GM21786 (cell line): ENCODE data around the gene KRTAP12-3.
"Not testable (repeated sequence)": the region's sequence is repeated elsewhere in the genome, so short reads cannot be mapped to it uniquely, and the experiment has no call there.

Experiments used
- ATAC-seq: cut with Tn5 transposase; IDR thresholded peaks from one replicate; pipeline ENCODE4 v1.9.1; 2021; ENCODE audit not compliant: unreplicated experiment

Gene KRTAP12-3

GRCh38 chr21:44657635-44658540, at the start of gene KRTAP12-3:
Gene KRTAP12-3, plus strand, starts transcription at chr21:44657932. Its CDS starts 48 bp downstream, at chr21:44657980.
- no peak for ATAC-seq

- ATAC-seq = no peak
These were observed 48.5 kb upstream of the KRTAP12-3 start for GRCh38 chr21:44609193-44609592.

GRCh38 chr21:44610157-44610843, 47.4 kb upstream of the KRTAP12-3 start:
- ATAC-seq = not testable (repeated sequence)

- no peak for ATAC-seq
These were observed 46.2 kb upstream of the KRTAP12-3 start for GRCh38 chr21:44611551-44611950.

GRCh38 chr21:44612029-44612486, 45.7 kb upstream of the KRTAP12-3 start, which contains the start of gene KRTAP10-8:
Gene KRTAP10-8, plus strand, starts transcription at chr21:44612079. Its CDS starts 22 bp downstream, at chr21:44612101.
- no peak for ATAC-seq

GRCh38 chr21:44612669-44613229, 45.0 kb upstream of the KRTAP12-3 start:
- ATAC-seq = no peak

GRCh38 chr21:44613386-44614155, 44.2 kb upstream of the KRTAP12-3 start:
- no peak for ATAC-seq

GRCh38 chr21:44614161-44614631, 43.5 kb upstream of the KRTAP12-3 start:
- ATAC-seq = no peak

- no peak for ATAC-seq
These were observed 42.8 kb upstream of the KRTAP12-3 start for GRCh38 chr21:44614961-44615391.

- no peak for ATAC-seq
These were observed 42.3 kb upstream of the KRTAP12-3 start for GRCh38 chr21:44615466-44615865.

- ATAC-seq = no peak
These were observed 41.7 kb upstream of the KRTAP12-3 start for GRCh38 chr21:44615911-44616590.

GRCh38 chr21:44616591-44616926, 41.2 kb upstream of the KRTAP12-3 start:
- no peak for ATAC-seq

- ATAC-seq = no peak
These were observed 40.6 kb upstream of the KRTAP12-3 start for GRCh38 chr21:44617071-44617501.

- ATAC-seq = no peak
These were observed 39.2 kb upstream of the KRTAP12-3 start for GRCh38 chr21:44618504-44618903.

- no peak for ATAC-seq
These were observed 38.8 kb upstream of the KRTAP12-3 start for GRCh38 chr21:44618909-44619308.

- ATAC-seq = no peak
These were observed 37.8 kb upstream of the KRTAP12-3 start for GRCh38 chr21:44619886-44620285.

GRCh38 chr21:44623575-44623974, 34.2 kb upstream of the KRTAP12-3 start:
- ATAC-seq = no peak

GRCh38 chr21:44625756-44626155, 32.0 kb upstream of the KRTAP12-3 start:
- no peak for ATAC-seq

- ATAC-seq = no peak
These were observed 31.5 kb upstream of the KRTAP12-3 start for GRCh38 chr21:44626262-44626661.

- no peak for ATAC-seq
These were observed 31.0 kb upstream of the KRTAP12-3 start, which contains the start of gene KRTAP10-9 for GRCh38 chr21:44626673-44627143. Gene KRTAP10-9, plus strand, starts transcription at chr21:44627093. Its CDS starts 79 bp downstream, at chr21:44627172.
